ENCODE measurements around the gene PDE12.

PDE12 gene

DNA sequence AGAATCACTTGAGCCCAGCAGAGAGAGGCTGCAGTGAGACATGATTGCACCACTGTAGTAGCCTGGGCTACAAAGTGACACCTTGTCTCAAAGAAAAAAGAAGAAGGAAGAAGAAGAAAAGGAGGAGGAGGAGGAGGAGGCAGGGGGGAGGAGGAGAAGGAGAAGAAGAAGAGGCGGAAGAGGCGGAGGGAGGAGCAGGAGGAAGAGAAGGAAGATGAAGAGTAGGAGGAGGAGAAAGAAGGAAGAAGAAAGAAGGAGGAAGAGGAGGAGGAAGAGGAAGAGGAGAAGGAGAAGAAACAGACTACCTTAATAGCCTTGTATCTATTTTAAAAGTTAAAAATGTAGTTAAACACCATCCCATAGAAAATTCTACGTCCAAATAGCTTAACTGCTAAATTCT, 60.2 kb downstream of the PDE12 start:
- DNase-seq (ENCODE audit: insufficient read length), result no peak
- FAIRE-seq, result no peak
- TF ChIP-seq TAF1 (IDR thresholded peaks at IDR 0.05; ENCODE audit: borderline replicate concordance, low read depth, low read length), result no peak
